Metanephros (tissue), 1 donor: ENCODE results near the gene ZKSCAN4. TPM values are rescaled to one million over a fixed set of nuclear protein-coding genes. Genes with fewer than 3 reads are reported as not detected.

Experiments used
- total RNA-seq: library from RNA; depleted of rRNA; stranded (reverse); fragments of >200 nt; gene quantifications from one replicate; pipeline ENCODE4 v1.2.3, GENCODE V29; 2014

Gene ZKSCAN4
- total RNA-seq: 7.6 TPM

DNA sequence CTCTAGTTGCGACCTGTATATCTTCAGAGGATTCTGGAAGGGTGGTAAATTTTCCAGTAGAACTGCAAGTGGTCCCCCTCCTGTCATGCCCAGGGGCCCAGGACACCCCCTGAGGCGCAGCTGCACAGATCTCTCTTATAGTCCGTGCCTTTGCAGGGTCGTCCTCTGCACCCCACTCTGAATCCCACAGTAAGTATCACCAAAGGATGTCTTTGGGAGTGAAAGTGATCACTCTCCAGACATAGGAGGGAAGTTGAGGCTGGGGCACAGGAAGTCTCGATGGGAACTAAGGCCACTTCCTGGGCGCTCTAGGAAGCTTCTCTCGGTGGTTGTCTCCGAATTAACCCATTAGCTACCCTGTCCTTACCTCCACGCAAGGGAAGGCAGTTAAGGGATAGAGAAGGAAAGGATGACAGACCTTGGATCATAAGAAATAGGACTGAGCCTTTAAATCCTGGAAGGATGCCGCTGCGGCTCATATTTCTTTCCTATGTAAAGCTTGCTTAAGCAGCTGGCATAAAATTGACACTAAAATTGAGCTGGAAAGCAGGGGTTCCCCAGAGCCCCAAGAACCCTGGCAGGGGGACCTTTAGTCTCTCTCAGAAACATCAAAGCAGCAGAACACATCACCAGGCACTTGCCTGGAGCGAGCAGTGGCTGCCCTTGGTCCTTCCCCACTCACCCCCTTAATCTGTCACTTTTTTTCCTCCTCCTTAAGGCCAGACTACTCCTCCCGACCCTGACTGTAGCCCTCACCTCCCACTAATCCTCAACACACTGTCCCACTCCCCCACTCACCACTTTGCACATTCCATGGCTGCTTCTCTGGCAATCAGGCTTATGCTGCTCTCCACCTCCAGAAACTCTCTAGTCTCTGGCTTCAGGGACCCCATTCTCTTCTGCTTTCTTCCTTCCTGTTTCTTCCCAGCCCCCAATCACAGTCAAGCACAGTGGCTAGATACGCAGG, at the start of gene ZKSCAN4:
Gene ZKSCAN4 (minus strand): TSS at position 261 of the 967 bp plus-strand sequence. CDS start 289 bp downstream, outside the sequence.

DNA sequence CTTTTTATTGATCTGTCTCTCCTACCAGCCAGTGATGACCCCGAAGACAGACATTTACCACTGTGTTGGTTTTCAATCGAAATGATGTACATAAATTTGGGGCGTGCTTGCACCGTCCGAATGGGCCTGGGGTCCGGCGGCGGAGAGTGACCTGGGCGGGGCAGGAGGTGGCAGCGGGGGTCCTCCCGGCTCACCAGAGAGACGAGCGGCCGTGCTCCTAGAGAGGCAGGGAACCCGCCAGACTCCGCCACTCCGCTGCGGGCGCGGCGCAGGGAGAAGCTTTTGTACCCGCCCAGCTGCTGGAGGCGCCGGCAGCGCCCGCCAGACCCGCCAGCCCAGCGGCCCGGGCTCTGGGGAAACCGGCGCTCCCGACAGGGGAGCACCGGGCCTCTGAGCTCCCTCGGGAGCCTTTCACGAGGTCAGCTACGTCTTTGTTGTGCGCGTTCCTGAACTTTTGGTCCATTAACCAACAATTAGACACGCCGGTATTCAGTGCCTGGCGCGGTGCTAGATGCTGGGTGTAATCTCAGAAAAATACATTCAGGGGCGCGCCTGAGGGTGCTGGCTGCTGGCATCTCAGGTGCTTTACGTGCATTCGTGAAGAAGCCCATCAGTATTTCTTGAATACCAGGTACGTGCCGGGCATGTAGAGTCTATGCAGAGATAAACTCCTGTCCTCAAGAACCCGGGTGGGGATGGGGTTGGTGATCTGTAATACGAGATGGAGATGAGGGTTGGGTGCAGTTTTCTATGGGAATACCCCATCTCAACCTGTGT, 29.4 kb upstream of the ZKSCAN4 start, which contains the start of gene PGBD1:
Gene PGBD1 (plus strand): TSS at position 285 of the 777 bp plus-strand sequence. CDS start 2,242 bp downstream, outside the sequence.

DNA sequence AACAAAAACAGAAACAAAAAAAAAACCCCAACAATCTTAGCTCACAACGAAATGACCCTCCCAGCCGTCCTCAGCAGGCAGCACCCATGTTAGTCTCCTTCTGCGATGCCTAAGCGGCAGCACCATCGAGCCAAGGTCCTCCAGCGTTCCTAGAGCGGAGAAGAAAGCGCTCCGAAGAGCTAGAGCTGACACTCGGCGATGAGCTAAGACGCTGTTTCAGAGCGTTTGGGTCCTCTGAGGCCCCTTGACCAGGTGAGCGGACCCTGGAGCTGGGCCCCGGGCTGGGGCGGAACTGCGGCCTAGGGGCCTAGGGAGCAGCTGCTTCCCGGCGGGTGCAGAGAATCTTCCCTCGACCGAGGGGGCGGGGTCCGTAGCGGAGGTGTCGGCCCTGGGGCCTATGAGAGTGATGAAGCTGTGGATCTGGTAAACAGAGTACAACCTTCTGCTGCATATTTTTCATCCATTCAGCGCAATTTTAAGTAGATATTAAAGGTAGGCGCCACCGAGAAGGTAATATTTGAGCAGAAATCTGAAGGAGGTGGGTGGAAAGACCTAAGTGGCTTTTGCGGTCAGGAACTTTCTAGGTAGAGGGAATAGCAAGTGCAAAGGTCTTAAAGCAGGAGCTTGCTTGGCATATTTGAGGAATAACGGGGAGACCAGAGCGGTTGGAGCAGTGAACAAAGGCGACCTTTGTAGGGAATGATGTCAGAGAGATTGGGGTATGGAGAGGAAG, 15.1 kb upstream of the ZKSCAN4 start, which contains the start of gene ZSCAN26:
Gene ZSCAN26 (plus strand): TSS at position 182 of the 733 bp plus-strand sequence. CDS start 4,777 bp downstream, outside the sequence.

DNA sequence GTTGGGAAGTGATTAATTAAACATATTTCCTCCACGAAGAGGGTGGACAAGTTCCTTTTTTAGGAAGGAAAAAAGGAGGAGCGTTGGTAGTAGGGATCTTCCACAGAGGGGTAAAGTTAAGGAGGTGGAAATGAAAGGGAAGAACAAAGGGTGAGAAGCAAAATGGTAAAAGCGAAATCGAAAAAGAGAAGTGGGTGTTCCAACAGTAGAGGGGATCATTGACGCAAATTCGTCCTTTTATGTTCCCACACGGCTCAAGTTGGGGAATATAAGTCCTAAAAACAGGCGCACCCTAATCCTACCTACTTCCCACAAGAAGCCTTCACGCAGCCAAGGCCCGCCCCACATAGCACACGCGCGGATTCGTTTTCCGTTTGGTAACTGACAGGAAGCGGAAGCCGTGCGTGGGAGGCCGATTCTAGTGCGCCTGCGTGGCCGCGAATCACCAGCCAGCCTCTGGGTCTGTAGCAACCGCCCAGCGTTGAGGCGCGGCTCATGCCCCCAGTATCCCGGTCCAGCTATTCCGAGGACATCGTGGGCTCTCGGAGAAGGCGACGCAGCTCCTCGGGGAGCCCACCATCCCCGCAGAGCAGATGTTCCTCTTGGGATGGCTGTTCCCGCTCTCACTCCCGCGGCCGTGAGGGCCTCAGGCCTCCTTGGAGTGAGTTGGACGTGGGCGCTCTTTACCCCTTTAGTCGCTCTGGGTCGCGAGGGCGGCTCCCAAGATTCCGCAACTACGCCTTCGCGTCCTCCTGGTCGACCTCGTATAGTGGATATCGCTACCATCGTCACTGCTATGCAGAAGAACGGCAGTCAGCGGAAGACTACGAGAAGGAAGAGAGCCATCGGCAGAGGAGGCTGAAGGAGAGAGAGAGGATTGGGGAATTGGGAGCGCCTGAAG, 7.1 kb upstream of the ZKSCAN4 start, which contains the start of gene NKAPL:
Gene NKAPL (plus strand): TSS at position 421 of the 901 bp plus-strand sequence. CDS start 75 bp downstream, at position 496.

DNA sequence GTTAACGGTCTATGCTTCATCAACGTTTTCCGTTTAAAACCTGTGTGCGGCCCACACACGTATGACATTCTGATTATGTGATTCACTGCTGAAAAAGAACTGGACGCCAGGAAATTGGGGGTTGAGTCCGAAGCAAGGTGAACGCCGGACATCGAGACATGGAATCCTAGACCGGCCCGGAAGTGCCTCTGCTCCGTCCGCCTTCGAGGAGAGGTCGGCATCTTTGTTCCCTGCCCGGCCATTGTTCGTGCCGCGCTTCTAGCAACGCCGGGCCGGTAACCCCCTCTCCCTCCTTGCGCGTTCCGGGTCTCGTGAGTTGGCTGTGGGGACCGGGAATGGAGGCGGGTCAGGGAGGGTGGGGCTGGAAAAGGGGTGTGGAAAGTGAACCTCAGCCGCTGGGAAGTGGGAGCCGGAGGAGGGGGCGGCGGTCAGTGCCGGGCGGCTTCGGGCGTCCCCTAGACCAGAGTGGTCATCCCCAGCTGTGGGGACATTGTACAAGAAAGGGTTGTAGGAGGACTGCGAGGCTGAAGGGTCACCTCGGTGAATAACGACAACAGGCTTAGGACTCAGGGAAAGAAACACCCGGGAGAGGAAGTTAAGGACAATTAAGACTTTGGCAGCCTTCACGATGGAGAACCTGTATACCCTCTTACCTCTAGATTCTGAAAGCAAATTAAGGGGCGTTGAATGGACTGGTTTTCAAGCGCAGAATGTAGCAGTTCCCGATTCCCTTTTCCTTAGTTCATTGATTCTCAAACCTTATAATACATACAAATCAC, 26.8 kb downstream of the ZKSCAN4 start, which contains the start of gene ZSCAN9:
Gene ZSCAN9 (plus strand): TSS at position 220 of the 779 bp plus-strand sequence. CDS start 1,810 bp downstream, outside the sequence.

Other genes with a start within 250 kb of the ZKSCAN4 start
- 3.0 TPM for gene ZNF165, start 171.7 kb downstream of the ZKSCAN4 start, total RNA-seq
- gene ZSCAN16, start 127.7 kb downstream of the ZKSCAN4 start, total RNA-seq: 4.4 TPM
- 31.7 TPM for gene ZKSCAN8, start 110.4 kb downstream of the ZKSCAN4 start, total RNA-seq
- gene ZSCAN9, start 27.0 kb downstream of the ZKSCAN4 start, total RNA-seq: 16.6 TPM
- gene NKAPL, start 7.0 kb upstream of the ZKSCAN4 start, total RNA-seq: 1.6 TPM
- gene ZSCAN26, start 14.9 kb upstream of the ZKSCAN4 start, total RNA-seq: 31.0 TPM
- gene PGBD1, start 29.3 kb upstream of the ZKSCAN4 start, total RNA-seq: 6.4 TPM
- gene ZSCAN31, start 83.9 kb upstream of the ZKSCAN4 start, total RNA-seq: 8.6 TPM
- 8.6 TPM for gene ZKSCAN3, start 97.7 kb upstream of the ZKSCAN4 start, total RNA-seq
- 9.8 TPM for gene ZSCAN12, start 147.5 kb upstream of the ZKSCAN4 start, total RNA-seq
- gene ZSCAN23, start 191.2 kb upstream of the ZKSCAN4 start, total RNA-seq: 13.2 TPM